CD4-positive, alpha-beta T cell (primary cell): ENCODE measurements around the gene MAS1. TPM values are rescaled to one million over a fixed set of nuclear protein-coding genes. Genes with fewer than 3 reads are reported as not detected.

Experiments used
- ATAC-seq: fragments of 200-7000 bp; cut with Tn5 transposase; one replicate; pipeline ENCODE4 v1.10.0; 2022; ENCODE audit warnings: mild to moderate bottlenecking; ENCODE audit not compliant: poor library complexity
- CTCF ChIA-PET: fragments of 350-600 bp; sonication (Branson Sonifier 250); formaldehyde crosslinking; loops from one replicate; lab custom pipeline; 2021; ENCODE audit warnings: antibody characterized with exemption, inconsistent platforms; lab: Charles Lee
- POLR2A ChIA-PET: fragments of 350-600 bp; sonication (Branson Sonifier 250); formaldehyde crosslinking; loops from one replicate; lab custom pipeline; 2021; ENCODE audit warnings: antibody characterized with exemption, inconsistent platforms; lab: Charles Lee
- DNase-seq, 14 experiments: peaks; one replicate each; pipeline ENCODE4 v3.0.0-alpha.2; 2013 to 2020; ENCODE audit warnings: mixed read lengths in 2 of 14
- H3K27ac ChIP-seq, 2 donors: one replicate each; pipeline versions ENCODE4 v1.5.1 to v1.7.0; 2013; ENCODE audit warnings: low read length in 2 of 2, low read depth in 1 of 2, mild to moderate bottlenecking in 1 of 2
- H3K27me3 ChIP-seq, 2 experiments: 1 replicate in 1 of 2; 2 replicates in 1 of 2; pipeline versions ENCODE4 v1.6.1 to v1.7.0; 2013; ENCODE audit warnings: low read length in 2 of 2, control low read depth in 1 of 2, mild to moderate bottlenecking in 1 of 2, moderate library complexity in 1 of 2; ENCODE audit not compliant: insufficient read depth in 2 of 2, control insufficient read depth in 1 of 2
- H3K36me3 ChIP-seq: one replicate; pipeline ENCODE4 v1.6.1; 2013; ENCODE audit warnings: low read length, control low read depth; ENCODE audit not compliant: insufficient read depth
- H3K4me1 ChIP-seq: one replicate; pipeline ENCODE4 v1.6.1; 2013; ENCODE audit warnings: low read length, control low read depth; ENCODE audit not compliant: insufficient read depth
- H3K4me3 ChIP-seq: one replicate; pipeline ENCODE4 v1.5.1; 2013; ENCODE audit warnings: mild to moderate bottlenecking, low read length, moderate library complexity
- H3K9me3 ChIP-seq, 2 experiments: 1 replicate in 1 of 2; 2 replicates in 1 of 2; pipeline versions ENCODE4 v1.6.1 to v1.7.0; 2013; ENCODE audit warnings: low read length in 2 of 2, mild to moderate bottlenecking in 2 of 2, control low read depth in 1 of 2, moderate library complexity in 1 of 2; ENCODE audit not compliant: control insufficient read depth in 1 of 2, insufficient read depth in 1 of 2
- H3K27ac Mint-ChIP-seq: one replicate; pipeline ENCODE4 v1.8.0; 2020; ENCODE audit warnings: mixed read lengths
- H3K27me3 Mint-ChIP-seq: one replicate; pipeline ENCODE4 v1.8.0; 2021; ENCODE audit warnings: mixed read lengths
- H3K36me3 Mint-ChIP-seq: one replicate; pipeline ENCODE4 v1.8.0; 2021; ENCODE audit warnings: low read depth, mixed read lengths
- H3K4me1 Mint-ChIP-seq: one replicate; pipeline ENCODE4 v1.8.0; 2021; ENCODE audit warnings: low read depth, mixed read lengths
- H3K4me3 Mint-ChIP-seq: one replicate; pipeline ENCODE4 v1.8.0; 2020; ENCODE audit warnings: mild to moderate bottlenecking, mixed read lengths
- H3K9me3 Mint-ChIP-seq: one replicate; pipeline ENCODE4 v1.8.0; 2020; ENCODE audit warnings: mixed read lengths
- intact Hi-C, 2 experiments: fragments of 100-400 bp; cut with DNase I in 1 of 2; cut with micrococcal nuclease in 1 of 2; formaldehyde crosslinking; loops; one replicate each; pipeline versions ENCODE4 v1.15.1 to v1.9.0; 2023 to 2025; cut with DNase I, micrococcal nuclease
- total RNA-seq, 174 experiments: library from RNA in 2 of 174; stranded (reverse) in 2 of 174; gene quantifications; one replicate each; pipeline ENCODE4 v1.2.3 and lab custom pipeline; 2021 to 2026
- TF ChIP-seq, protein P1 (sequence below): fragments of 200-600 bp; IDR thresholded peaks from one replicate; pipeline ENCODE4 v1.8.0; 2022; ENCODE audit warnings: antibody characterized with exemption, mild to moderate bottlenecking

The MAS1 gene
- total RNA-seq, 2 experiments from 2014 or later, result not detected

DNA sequence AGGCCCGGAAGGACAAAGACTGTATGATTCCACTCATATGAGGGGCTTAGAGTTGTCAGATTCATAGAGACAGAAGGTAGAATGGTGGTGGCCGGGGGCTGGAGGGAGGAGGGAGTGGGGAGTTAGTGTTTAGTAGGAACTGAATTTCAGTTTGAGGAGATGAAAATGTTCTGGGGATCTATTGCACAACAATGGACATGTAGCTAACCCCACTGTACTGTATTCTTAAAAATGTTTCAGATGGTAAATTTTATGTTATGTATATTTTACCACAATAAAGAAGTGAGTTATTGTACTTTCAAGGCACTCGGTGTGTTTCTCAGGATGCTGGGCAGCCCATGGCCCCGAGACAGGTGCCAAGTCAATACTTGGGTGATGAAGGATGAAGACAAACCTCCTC is 25.4 kb downstream of the MAS1 start:
- Histone ChIP-seq H3K4me3 (no peak overlapping the region), H3K4me1 (no peaks in the 10 kb centered on the region), H3K27me3 (no peaks in the 10 kb centered on the region), H3K9me3 (no peaks in the 10 kb centered on the region), H3K27ac (no peak overlapping the region), H3K36me3 (no peaks in the 10 kb centered on the region)
- no peak for ATAC-seq
- intact Hi-C loops, result no loop called here
- Mint-ChIP-seq H3K4me3 (no peak overlapping the region), H3K27me3 (peaks cover 8% of the 10 kb centered on the region), H3K36me3 (no peaks in the 10 kb centered on the region), H3K4me1 (no peaks in the 10 kb centered on the region), H3K27ac (no peak overlapping the region), H3K9me3 (no peaks in the 10 kb centered on the region)
- TF ChIP-seq, protein P1, sequence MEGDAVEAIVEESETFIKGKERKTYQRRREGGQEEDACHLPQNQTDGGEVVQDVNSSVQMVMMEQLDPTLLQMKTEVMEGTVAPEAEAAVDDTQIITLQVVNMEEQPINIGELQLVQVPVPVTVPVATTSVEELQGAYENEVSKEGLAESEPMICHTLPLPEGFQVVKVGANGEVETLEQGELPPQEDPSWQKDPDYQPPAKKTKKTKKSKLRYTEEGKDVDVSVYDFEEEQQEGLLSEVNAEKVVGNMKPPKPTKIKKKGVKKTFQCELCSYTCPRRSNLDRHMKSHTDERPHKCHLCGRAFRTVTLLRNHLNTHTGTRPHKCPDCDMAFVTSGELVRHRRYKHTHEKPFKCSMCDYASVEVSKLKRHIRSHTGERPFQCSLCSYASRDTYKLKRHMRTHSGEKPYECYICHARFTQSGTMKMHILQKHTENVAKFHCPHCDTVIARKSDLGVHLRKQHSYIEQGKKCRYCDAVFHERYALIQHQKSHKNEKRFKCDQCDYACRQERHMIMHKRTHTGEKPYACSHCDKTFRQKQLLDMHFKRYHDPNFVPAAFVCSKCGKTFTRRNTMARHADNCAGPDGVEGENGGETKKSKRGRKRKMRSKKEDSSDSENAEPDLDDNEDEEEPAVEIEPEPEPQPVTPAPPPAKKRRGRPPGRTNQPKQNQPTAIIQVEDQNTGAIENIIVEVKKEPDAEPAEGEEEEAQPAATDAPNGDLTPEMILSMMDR, result no peak
- CTCF ChIA-PET, result no interaction called here
- no peak for DNase-seq
- POLR2A ChIA-PET, result no interaction called here

DNA sequence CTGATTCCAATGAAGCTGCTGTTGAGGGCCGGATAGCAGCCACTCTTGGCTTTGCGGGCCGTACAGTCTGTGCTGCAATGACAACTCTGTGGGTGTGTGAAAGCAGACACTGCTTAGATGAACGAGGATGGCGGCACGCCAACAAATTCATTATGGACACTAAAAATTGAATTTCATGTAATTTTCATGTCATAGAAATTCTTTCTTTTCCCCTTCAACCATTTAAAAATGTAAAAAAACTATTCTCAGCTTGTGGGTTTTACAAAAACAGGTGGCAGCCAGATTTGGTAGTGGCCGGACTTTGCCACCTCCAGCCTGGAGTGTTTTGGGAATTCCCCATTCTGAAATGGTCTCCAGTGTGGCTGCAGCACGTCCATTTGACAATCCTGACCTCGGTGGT is 26.0 kb downstream of the MAS1 start:
- Mint-ChIP-seq H3K27me3 (peaks cover 4% of the 10 kb centered on the region), H3K27ac (no peak overlapping the region), H3K4me1 (no peaks in the 10 kb centered on the region), H3K4me3 (no peak overlapping the region), H3K36me3 (no peaks in the 10 kb centered on the region), H3K9me3 (peaks cover 4% of the 10 kb centered on the region)
- CTCF ChIA-PET, result no interaction called here
- intact Hi-C loops, result no loop called here
- Histone ChIP-seq H3K27me3 (no peaks in the 10 kb centered on the region), H3K4me3 (no peak overlapping the region), H3K27ac (no peak overlapping the region), H3K36me3 (no peaks in the 10 kb centered on the region), H3K4me1 (no peaks in the 10 kb centered on the region), H3K9me3 (peaks cover 0 to under 1% of the 10 kb centered on the region in 2 experiments)
- ATAC-seq (no peak), DNase-seq (no peak)
- POLR2A ChIA-PET, result no interaction called here
- TF ChIP-seq, protein P1, result no peak

DNA sequence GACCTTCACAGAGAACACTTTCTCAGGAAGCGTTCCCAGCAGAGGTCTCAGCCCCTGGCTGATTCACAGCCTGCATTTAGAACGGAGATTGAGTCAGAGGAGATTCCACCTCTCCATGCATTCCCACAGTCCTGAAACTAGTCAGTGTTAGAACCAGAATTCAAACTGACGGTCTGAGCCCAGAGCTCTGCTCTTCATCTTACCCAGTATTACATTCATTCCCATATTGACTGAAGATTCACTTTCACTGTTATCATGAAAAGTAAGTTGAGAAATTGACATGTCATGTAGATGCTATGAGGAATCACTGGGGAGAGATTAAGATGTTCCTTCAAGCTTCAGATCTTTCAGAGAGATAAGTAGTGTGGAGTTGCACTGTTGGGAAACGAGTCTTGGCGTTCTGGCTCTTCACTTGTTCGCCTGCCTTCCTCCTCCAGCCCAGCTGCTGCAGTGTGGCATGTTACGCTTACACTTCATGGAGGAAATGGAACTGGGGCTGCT is 28.3 kb downstream of the MAS1 start:
- ATAC-seq (no peak), DNase-seq (no peak)
- Histone ChIP-seq H3K27me3 (no peaks in the 10 kb centered on the region), H3K9me3 (peaks cover 0 to 8% of the 10 kb centered on the region in 2 experiments), H3K4me3 (no peak overlapping the region), H3K27ac (no peak overlapping the region), H3K4me1 (no peaks in the 10 kb centered on the region), H3K36me3 (no peaks in the 10 kb centered on the region)
- POLR2A ChIA-PET, result no interaction called here
- CTCF ChIA-PET, result no interaction called here
- Mint-ChIP-seq H3K9me3 (peaks cover 7% of the 10 kb centered on the region), H3K27ac (no peak overlapping the region), H3K36me3 (no peaks in the 10 kb centered on the region), H3K4me3 (no peak overlapping the region), H3K27me3 (no peaks in the 10 kb centered on the region), H3K4me1 (no peaks in the 10 kb centered on the region)
- TF ChIP-seq, protein P1, result no peak
- intact Hi-C loops, result no loop called here
